GM12892 (cell line): Measurements from ENCODE around the gene ZSCAN2.

Experiments used
- POLR2A ChIP-seq: IDR thresholded peaks from 2 replicates; pipeline ENCODE4 v1.6.1; 2011; ENCODE audit warnings: low read depth, low read length, control low read depth
- POLR2AphosphoS5 ChIP-seq: IDR thresholded peaks from 2 replicates; pipeline ENCODE4 v1.6.1; 2011; ENCODE audit warnings: low read depth, low read length, control low read depth
- TAF1 ChIP-seq: IDR thresholded peaks from 2 replicates; pipeline ENCODE4 v1.6.1; 2011; ENCODE audit warnings: low read depth, mild to moderate bottlenecking, control low read depth, low read length, borderline replicate concordance

DNA sequence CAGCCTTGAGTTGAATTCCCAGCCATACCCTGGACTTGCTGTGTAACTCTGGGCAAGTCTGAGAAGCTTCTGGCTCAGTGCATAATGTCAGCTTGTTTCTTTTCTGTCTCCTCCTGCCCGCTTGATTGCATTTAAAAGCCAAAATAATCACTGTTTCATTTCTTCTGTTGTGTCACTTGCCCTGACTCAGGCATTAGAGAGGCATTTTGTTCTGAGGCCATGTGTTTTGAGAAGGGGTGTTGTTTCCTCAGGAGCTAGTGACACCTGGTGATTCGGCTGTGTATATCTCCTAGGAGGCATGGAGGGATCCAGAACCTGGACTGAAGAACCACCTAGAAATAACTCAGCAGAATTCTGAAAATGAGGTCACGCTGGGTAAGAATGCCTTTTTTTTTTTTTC lies 37.3 kb downstream of the ZSCAN2 start:
- no peak for TF ChIP-seq POLR2A
- TF ChIP-seq POLR2AphosphoS5, result no peak
- no peak for TF ChIP-seq TAF1
